GM19025 (cell line): ENCODE results near the gene RANGAP1.
A peak's percentile ranks its signal among the peaks of the same experiment; 100 is the strongest.

Experiments used
- ATAC-seq: cut with Tn5 transposase; IDR thresholded peaks from one replicate; pipeline ENCODE4 v1.9.1; 2021; ENCODE audit warnings: mild to moderate bottlenecking, low read depth, moderate library complexity; ENCODE audit not compliant: unreplicated experiment

Gene RANGAP1, protein sequence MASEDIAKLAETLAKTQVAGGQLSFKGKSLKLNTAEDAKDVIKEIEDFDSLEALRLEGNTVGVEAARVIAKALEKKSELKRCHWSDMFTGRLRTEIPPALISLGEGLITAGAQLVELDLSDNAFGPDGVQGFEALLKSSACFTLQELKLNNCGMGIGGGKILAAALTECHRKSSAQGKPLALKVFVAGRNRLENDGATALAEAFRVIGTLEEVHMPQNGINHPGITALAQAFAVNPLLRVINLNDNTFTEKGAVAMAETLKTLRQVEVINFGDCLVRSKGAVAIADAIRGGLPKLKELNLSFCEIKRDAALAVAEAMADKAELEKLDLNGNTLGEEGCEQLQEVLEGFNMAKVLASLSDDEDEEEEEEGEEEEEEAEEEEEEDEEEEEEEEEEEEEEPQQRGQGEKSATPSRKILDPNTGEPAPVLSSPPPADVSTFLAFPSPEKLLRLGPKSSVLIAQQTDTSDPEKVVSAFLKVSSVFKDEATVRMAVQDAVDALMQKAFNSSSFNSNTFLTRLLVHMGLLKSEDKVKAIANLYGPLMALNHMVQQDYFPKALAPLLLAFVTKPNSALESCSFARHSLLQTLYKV

GRCh38 chr22:41285820-41286638 lies at the start of gene RANGAP1:
Gene RANGAP1, minus strand, starts transcription at chr22:41286187. Its CDS starts 5,143 bp downstream, at chr22:41281044.
- ATAC-seq, result peak; percentile 94

GRCh38 chr22:41334951-41335635 lies 49.1 kb upstream of the RANGAP1 start:
- ATAC-seq, result no peak

DNA sequence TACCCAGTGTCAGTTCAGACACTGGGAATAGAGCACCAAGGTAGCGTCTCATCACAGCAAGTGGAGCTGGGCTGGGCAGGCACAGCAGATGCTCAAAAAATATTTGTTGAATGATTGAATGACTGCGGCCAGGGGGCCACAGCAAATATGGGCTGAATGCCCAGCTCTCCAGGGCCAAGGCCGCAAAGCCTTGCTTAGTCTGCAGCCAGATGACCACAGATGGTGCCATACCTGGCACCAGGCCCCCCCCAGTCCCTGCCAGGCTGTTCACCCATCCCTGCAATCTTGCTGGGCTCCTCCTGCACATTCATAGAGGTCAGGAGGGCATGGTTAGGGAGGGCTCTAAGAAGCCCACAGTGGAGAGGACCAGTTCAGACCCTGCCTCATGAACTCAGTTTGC lies 48.2 kb upstream of the RANGAP1 start:
- ATAC-seq, result no peak

- no peak for ATAC-seq
Measured at GRCh38 chr22:41333806-41334205, 47.8 kb upstream of the RANGAP1 start.

GRCh38 chr22:41332217-41332939 lies 46.4 kb upstream of the RANGAP1 start:
- no peak for ATAC-seq

- ATAC-seq, result no peak
Measured at GRCh38 chr22:41330169-41330568, 44.2 kb upstream of the RANGAP1 start.

DNA sequence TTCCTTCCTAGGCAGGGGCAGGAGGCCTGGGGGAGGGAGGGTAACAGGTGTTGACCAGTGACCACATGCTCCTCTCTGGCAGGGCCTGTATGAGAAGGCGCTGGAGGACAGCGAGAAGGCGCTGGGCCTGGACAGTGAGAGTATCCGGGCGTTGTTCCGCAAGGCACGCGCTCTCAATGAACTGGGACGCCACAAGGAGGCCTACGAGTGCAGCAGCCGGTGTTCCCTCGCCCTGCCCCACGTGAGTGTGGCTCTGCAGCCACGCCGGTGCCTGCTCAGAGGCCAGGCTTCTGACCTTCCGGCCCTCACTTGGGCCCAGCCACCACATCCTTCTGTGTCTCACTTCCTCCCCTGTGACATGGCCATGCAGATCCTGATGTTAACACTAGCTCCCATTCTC lies 41.1 kb upstream of the RANGAP1 start:
- ATAC-seq, result no peak

DNA sequence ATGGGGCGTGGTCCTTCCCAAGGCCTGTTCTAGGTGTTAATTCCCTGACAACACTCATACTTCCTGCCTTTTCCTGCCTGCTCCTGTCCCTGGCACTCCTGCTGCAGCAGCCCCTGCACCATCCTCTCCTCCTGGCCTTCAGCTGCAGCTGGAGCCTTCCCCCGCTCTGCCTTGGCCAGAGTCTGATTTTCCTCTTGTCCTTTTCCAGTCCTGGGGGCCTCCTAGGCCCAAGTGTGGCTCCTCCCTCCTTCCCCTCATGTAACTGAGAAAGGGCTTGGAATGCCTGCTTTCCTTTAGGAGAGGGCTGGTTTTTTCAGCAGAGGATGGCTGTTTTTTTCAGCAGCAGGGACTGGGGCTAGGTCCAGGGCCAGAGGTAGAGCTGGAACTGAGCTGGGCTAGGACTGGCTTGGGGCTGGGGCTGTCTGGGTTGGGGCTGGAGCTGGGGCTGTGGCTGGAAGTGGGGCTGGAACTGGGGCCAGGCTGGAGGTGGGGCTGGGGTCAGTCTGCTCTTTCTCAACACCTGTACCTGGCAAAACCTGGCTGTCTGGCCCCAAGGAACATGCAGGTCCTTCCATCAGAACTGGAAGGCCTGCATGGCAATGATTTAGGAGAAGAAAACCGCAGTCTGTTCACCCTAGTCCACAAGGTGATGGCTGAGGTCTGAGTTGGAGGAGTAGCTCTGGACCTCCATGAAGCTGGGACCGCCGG lies 39.0 kb upstream of the RANGAP1 start:
- no peak for ATAC-seq

GRCh38 chr22:41320416-41321240 lies 34.6 kb upstream of the RANGAP1 start:
- ATAC-seq, result no peak

DNA sequence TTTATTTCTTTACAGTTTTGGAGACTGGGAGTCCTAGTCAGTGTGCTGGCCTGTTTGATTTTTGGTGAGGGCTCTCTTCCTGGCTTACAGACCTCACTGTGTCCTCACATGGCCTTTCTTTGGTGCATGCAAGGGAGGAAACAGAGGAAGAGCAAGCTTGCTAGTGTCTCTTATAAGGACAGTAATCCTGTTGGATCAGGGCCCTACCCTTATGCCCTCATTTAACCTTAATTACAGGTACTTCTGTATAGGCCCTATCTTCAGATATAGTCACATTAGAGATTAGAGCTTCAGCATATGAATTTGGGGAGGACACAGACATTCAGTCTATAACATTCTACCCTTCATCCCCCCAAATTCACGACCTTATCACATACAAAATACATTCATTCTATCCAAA lies 29.6 kb upstream of the RANGAP1 start:
- no peak for ATAC-seq

DNA sequence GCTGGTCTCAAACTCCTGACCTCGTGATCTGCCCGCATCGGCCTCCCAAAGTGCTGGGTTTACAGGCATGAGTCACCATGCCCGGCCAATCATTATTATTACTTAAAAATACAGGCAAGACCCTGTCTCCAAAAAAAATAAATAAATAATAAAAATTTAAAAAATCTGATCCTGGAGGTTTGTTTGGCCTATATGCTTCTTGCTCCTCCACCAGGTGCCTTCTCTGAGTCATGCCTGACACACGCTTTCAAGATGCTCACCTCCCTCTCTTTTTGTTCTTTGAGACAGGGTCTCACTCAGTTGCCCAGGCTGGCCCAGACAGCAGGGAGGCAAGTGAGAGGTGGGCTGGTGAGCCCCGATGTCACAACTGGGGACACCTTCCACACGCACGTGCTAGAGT lies 28.8 kb upstream of the RANGAP1 start:
- ATAC-seq, result no peak

- no peak for ATAC-seq
Measured at GRCh38 chr22:41311487-41311886, 25.5 kb upstream of the RANGAP1 start.

DNA sequence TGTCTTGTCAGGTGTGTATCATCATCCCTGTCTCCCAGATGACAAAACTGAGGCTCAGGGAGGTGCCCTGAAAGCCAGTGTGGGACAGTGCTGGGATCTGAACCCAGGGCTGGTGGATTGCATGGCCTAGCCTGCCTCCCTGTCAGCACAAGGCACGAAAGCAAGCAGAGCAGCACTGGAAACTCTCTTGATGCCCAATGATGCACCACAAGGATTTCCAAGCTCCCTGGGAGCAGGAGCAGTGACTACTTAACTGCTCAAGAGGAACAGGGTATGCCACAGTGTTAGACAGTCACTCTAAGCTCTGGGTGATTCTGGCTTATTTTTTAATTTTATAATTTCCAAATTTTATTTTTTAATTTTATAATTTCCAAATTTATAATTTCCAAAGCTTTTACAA lies 24.3 kb upstream of the RANGAP1 start:
- no peak for ATAC-seq

GRCh38 chr22:41308544-41308947 lies 22.6 kb upstream of the RANGAP1 start:
- ATAC-seq, result no peak

- no peak for ATAC-seq
Measured at GRCh38 chr22:41308054-41308453, 22.1 kb upstream of the RANGAP1 start.

GRCh38 chr22:41305646-41306045 lies 19.7 kb upstream of the RANGAP1 start:
- ATAC-seq, result no peak

- ATAC-seq, result no peak
Measured at GRCh38 chr22:41302811-41303210, 16.8 kb upstream of the RANGAP1 start.

DNA sequence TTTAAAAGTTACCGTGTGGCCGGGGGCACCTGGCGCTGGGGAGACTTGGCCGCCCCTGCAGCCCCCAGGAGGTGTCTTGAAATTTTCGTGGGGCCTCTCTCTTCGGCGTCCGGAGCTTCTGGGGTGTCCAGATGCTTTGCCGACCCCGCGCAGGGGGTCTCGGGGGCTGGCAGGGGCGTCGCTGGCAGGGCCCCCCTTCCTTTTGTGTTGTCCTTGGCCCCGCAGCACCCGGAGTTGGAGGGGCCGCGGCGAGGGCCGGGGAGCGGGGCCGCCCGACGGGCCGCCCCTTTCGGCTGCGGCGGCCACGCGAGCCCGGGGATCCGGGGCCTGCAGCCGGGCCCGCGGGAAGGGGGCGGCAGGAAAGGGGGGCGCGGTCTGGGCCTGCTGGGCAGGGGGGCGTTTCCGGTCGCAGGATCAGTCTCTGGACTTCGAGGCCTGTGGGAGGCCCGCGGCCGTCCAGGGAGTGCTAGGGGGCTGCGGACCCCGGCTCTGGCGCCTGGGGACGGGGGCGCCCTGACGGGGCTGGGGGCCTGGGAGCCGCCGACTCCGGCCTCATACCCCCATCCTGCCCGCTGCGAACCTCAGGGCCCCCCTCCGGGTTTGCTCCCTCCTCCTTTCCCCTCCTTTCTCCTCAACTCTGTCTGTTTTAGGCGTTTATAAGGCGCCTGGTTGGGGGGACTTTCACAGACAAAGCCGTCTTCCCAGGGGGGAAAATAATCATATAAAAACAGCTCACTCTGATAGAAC lies 16.2 kb upstream of the RANGAP1 start:
- no peak for ATAC-seq
